Eye (tissue), 1 donor: Measurements from ENCODE around the gene LGALS12.
"Not testable (repeated sequence)": the region's sequence is repeated elsewhere in the genome, so short reads cannot be mapped to it uniquely, and the experiment has no call there.

Experiments
- DNase-seq: peaks from one replicate; pipeline ENCODE4 v3.0.0-alpha.2; 2015

LGALS12 gene

DNA sequence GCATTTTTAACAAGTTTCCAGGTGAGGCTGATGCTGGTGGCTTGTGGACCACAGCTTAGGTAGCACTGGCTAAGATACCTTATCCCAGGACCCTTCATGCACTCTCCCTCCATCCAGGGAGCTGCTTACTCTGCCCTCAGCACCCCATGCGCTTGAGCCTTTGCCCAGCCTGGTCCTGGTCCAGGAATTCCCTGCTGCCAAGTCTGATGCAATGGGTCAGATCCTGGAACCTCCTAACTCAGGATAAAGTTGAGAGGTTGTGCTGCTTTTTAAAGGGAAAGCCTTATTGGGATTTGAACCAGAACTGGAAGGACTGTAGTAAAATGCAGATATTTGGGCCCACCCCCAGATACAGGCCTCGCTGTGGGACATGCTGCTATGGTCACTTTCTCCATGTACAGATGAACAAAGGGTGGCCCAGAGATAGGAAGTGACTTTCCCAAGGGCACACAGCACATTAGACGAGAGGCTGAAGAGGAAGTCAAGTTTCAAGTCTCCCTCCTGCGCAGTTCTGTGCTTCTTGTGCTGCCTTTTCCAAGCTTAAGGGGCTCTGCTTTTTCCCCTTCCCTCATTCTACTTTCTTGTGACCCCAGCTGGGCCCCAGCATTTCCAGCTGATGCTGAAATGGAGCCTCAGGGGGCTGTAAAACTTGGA lies 824 bp upstream of the LGALS12 start:
- no peak for DNase-seq

GRCh38 chr11:63506876-63507275 lies 992 bp downstream of the LGALS12 start:
- DNase-seq, result no peak

GRCh38 chr11:63507511-63507910 lies 1.6 kb downstream of the LGALS12 start:
- DNase-seq, result no peak

- peak; percentile 34 for DNase-seq
Measured at GRCh38 chr11:63508009-63508408, 2.1 kb downstream of the LGALS12 start.

- no peak for DNase-seq
Measured at GRCh38 chr11:63508745-63509144, 2.9 kb downstream of the LGALS12 start.

DNA sequence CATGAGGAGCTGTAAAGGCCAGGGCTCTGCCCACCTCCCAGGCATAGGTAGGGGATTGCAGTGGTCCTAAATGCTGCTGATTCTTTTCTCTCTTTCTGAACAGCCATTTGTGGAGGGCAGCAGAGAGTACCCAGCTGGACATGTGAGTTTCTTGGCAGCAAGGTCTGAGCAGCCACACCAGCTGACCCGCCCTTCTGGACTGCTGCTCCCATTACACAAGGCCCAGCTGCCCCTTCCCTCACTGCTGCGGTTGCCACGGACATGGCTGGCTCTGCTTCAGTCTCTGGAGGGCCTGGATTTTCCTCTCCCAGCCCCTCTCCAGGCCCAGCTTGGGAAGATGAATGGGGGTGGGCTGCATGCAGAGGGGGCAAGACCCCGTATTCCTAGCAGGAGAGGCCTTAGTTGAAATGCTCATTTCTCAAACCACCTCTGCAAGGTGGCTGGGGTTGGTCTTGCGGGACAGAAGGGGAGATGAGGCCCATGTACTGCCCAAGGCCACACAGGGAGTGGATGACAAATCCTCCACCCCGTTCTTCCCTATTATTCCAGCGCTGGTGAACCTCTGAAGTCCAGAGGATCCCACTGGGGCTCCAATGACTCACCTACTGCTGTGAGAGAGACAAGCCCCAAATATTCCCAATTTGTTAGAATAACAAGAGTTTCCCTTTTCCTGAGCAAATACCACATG lies 4.6 kb downstream of the LGALS12 start:
- peak; percentile 66 for DNase-seq

GRCh38 chr11:63511048-63511748 lies 5.3 kb downstream of the LGALS12 start:
- peak; percentile 45 for DNase-seq

- no peak for DNase-seq
Measured at GRCh38 chr11:63512816-63513215, 6.9 kb downstream of the LGALS12 start.

- no peak for DNase-seq
Measured at GRCh38 chr11:63516109-63516508, 10.2 kb downstream of the LGALS12 start.

- DNase-seq, result no peak
Measured at GRCh38 chr11:63517156-63517555, 11.3 kb downstream of the LGALS12 start.

DNA sequence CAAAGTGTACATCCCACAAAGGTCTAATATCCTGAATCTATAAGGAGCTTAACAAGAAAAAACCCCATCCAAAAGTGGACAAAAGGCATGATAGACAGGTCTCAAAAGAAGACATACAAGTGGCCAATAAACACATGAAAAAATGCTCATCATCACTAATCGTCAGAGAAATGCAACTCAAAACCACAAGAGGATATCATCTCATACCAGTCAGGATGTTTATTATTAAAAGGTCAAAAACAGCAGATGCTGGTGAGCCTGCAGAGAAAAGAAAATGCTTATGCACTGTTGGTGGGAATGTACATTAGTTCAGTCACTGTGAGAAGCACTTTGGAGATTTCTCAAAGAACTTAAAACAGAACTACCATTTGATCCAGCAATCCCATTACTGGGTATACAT lies 12.7 kb downstream of the LGALS12 start:
- no peak for DNase-seq

GRCh38 chr11:63520606-63521170 lies 14.8 kb downstream of the LGALS12 start:
- DNase-seq, result no peak

- no peak for DNase-seq
Measured at GRCh38 chr11:63521896-63522295, 16.0 kb downstream of the LGALS12 start.

GRCh38 chr11:63523151-63523550 lies 17.3 kb downstream of the LGALS12 start:
- DNase-seq, result no peak

- no peak for DNase-seq
Measured at GRCh38 chr11:63527667-63528066, 21.8 kb downstream of the LGALS12 start.

DNA sequence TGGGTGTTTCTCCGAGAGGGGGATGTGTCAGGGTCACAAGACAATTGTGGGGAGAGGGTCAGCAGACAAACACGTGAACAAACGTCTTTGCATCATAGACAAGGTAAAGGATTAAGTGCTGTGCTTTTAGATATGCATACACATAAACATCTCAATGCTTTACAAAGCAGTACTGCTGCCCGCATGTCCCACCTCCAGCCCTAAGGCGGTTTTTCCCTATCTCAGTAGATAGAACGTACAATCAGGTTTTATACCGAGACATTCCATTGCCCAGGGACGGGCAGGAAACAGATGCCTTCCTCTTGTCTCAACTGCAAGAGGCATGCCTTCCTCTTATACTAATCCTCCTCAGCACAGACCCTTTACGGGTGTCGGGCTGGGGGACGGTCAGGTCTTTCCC lies 22.3 kb downstream of the LGALS12 start:
- not testable (repeated sequence) for DNase-seq

DNA sequence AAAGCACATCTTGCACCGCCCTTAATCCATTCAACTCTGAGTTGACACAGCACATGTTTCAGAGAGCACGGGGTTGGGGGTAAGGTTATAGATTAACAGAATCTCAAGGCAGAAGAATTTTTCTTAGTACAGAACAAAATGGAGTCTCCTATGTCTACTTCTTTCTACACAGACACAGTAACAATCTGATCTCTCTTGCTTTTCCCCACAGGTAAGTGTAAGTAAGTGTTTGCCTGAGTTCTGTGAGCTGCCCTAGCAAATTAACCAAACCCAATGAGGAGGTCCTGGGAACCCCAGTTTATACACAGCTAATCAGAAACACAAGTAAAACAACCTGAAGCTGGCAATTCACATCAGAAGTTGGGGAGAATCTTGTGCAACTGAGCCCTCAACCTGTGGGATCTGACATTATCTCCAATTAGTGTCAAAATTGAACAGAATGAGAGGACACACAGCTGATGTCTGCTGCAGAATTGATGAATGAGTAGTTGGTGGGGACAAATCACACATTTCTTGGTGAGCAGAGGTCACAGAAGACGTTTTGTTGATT lies 22.9 kb downstream of the LGALS12 start:
- DNase-seq, result peak; percentile 33

GRCh38 chr11:63529373-63529772 lies 23.5 kb downstream of the LGALS12 start:
- not testable (repeated sequence) for DNase-seq

- DNase-seq, result no peak
Measured at GRCh38 chr11:63530021-63530420, 24.1 kb downstream of the LGALS12 start.

DNA sequence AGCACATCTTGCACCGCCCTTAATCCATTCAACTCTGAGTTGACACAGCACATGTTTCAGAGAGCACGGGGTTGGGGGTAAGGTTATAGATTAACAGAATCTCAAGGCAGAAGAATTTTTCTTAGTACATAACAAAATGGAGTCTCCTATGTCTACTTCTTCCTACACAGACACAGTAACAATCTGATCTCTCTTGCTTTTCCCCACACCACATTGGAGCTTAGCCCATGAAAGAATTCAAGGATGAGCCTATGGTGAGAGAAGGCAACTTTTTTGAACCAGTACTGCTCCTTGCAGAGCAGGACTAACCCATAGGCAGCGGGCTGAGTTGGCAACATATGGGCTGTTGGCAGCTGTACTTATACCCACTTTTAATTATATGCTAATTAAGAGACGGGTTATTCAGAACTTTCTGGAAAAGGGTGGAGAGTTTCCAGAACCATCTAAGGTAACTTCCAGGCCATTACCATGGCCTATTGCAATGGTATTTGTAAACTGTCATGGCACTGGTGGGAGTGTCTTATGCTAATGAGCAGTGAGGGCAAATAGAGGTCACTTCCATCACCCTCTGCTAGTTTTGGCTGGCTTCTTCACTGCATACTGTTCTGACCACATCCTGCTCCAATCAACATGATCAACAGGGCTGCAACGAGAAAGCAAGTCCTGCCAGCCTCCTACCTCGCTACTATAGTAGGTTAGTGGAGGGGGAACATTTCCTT lies 25.3 kb downstream of the LGALS12 start:
- peak; percentile 46 for DNase-seq

DNA sequence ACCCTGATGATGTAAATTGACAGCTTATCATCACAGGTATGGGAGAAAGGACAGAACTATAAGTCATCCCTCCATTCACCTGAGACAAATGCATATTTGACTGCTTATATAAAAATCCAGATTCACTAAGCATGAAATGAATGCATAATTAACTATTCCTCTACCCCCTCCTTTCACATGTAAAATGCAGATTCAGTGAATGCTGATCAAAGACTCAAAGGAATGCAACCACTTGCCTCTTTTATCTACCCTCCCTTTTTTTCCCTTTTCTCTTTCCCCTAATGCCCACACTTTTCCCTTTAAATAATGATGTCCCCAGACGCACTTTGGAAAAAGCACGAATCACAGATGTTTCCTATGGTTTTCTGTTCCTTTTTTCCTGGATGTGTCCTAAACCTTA lies 26.2 kb downstream of the LGALS12 start:
- no peak for DNase-seq

GRCh38 chr11:63532799-63533475 lies 27.1 kb downstream of the LGALS12 start:
- peak; percentile 30 for DNase-seq
